GM19193 (cell line): Measurements from ENCODE around the gene HS3ST4.

ENCODE experiments used
- POLR2A ChIP-seq: IDR thresholded peaks from 4 replicates; pipeline ENCODE4 v1.6.1; 2011; ENCODE audit not compliant: insufficient read depth, insufficient read length; ENCODE audit errors: extremely low read depth

Gene HS3ST4

DNA sequence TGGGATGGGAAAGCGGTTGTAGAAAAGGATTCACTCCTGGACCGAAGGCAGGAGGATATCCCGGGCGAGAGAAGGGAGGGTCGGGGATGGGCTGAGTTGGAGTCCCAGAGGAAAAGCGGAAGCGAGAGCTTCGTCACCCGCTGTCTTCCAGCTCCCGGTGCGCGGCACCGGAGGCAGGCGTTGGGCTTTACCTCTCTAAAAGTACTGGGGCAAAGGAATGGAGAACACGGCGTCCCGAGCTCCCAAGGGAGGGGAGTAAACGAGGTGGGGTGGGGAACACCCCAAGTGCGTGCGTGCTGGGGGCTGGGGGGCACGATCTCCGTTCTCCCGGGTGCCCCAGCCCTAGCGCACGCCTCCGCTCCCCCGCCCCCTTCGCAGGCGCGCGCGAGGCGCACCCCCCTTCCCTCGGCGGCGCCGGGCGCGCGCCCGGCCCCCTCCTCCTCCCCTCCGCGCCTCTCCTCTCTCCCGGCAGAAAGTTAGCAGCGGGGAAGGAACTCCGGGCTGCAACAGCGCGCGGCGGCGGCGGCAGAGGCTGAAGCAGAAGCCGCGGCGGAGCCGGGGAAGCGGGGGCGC, at the start of gene HS3ST4:
Gene HS3ST4, plus strand, starts transcription at position 441 of the 573 bp plus-strand sequence.
- no peak for TF ChIP-seq POLR2A

DNA sequence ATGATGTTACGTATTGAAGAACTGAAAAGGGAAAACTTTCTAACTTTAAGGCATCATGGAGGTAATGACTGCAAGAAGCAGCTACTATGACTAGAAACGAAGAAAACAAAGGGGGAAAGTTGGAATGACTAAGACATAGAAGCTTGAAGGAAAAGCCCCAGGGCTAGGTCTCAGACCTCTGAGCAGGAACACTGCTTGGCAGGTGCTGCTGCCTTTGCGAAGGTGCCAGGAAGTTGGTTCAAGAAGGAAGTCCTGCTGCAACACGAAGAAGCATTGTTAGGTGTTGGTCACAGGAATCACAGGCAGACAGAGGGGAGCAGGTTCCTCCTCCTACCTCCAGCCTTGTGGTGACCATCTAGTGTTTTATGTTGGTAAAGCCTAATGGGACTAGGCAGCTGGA, 48.1 kb upstream of the HS3ST4 start:
- no peak for TF ChIP-seq POLR2A

DNA sequence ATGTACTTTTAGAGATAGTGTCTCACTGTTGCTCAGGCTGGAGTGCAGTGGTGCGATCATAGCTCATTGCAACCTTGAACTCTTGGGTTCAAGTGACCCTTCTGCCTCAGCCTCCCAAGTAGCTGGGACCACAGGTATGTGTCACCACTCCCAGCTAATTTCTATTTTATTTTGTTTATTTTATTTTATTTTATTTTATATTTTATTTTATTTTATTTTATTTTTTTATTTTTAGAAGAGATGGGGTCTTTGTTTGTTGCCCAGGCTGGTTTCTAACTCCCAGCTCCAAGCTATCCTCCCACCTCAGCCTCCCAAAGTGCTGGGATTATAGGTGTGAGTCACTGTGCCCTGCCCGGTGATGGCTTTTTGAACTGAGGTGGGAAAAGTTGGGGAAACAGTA, 35.1 kb upstream of the HS3ST4 start:
- no peak for TF ChIP-seq POLR2A

DNA sequence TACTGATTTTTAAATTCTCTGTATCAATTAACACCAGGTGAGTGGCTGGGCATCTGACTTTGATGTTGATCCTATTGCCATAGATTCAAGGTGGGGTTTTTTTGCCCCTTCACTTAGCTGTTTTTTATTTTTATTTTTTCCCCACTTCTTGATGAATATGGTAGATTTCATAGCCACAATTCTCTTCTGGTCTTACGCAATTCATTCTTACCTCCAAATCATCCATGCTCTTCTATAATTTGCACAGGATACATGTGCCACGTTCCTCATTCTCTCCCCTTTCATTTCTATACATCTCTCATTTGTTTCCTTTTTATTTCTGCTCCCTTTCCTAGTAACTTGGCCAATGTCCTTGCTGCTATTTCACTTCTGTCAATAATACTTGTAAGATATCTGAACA, 14.9 kb upstream of the HS3ST4 start:
- TF ChIP-seq POLR2A: no peak

DNA sequence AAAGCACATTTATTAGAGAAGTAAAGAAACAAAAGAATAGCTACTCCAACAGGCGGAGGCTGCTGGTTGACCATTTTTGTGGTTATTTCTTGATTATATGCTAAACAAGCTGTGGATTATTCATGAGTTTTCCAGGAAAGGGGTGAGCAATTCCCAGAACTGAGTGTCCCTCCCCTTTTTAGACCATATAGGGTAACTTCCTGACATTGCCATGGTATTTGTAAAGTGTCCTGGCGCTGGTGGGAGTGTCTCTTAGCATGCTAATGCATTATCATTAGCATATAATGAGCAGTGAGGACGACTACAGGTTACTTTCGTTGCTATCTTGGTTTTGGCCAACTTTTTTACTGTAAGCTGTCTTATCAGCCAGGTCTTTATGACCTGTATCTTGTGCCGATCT, 12.2 kb upstream of the HS3ST4 start:
- TF ChIP-seq POLR2A: no peak

DNA sequence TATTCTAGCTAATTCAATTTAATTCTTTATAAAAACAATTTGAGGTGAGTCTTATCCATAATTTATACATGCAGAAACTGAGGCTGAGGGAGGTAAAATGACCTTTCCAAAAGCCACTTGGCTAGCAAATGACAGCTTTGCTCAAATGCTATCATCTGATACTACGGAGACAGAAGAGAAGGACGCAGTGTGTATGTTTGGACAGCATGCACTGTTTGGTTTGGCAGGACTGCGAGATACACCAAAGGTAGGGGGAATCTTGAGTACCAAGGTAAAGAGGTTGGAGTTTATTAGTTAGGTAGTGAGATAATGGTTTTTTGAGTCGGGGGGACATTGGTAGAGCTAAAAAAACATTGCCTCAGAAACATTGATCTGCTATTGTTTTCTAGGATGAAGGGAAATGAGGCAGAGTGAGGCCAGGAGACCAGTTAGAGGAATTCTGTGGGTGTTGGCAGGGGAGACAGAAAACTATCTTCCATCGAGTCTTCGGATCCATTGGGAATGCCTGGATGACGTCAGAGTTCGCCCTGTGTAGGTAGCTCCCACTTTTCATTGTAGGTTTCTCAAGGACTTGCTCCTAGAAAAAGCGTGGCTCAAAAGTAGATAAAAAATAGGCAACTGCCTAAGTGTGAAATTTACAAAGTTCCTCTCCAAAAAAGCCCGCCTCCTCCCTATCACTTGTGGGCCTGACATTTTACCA, 2.5 kb upstream of the HS3ST4 start:
- TF ChIP-seq POLR2A: no peak

DNA sequence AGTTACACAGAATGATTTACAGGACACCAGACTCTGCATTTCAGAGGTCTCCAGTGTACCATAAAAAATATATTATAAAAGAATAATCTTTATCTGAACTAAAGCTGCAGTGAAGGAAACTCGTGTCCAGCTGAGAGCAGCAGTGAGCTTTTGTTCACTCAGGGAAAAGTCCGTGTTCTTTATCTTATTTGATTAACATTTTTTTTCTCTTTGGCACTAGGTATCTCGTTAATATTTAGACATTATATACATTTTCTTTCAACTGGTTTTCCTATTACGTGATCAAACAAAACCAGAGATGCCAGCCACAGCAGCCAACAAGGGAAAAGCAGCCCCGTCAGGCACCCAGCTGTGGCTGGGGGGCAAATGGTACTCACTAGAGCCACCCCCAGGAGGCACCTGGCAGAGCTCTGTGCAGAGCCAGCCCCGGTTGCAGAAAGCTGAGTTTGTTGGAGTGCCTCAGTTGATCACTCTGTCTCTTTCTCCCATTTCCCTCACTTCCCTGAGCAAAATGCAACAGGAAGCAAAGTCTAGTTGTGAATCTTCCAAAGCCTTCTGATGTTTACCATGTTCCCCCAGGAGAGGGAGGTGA, 1.1 kb upstream of the HS3ST4 start:
- TF ChIP-seq POLR2A: no peak

DNA sequence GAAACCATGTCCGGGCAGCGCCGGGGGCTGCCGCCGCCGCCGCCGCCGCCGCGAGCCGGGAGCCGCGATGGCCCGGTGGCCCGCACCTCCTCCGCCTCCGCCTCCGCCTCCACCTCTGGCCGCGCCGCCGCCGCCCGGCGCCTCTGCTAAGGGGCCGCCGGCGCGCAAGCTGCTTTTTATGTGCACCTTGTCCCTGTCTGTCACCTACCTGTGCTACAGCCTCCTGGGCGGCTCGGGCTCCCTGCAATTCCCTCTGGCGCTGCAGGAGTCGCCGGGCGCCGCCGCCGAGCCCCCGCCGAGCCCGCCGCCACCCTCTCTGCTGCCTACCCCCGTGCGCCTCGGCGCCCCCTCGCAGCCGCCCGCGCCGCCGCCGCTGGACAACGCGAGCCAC, 587 bp downstream of the HS3ST4 start:
- no peak for TF ChIP-seq POLR2A

DNA sequence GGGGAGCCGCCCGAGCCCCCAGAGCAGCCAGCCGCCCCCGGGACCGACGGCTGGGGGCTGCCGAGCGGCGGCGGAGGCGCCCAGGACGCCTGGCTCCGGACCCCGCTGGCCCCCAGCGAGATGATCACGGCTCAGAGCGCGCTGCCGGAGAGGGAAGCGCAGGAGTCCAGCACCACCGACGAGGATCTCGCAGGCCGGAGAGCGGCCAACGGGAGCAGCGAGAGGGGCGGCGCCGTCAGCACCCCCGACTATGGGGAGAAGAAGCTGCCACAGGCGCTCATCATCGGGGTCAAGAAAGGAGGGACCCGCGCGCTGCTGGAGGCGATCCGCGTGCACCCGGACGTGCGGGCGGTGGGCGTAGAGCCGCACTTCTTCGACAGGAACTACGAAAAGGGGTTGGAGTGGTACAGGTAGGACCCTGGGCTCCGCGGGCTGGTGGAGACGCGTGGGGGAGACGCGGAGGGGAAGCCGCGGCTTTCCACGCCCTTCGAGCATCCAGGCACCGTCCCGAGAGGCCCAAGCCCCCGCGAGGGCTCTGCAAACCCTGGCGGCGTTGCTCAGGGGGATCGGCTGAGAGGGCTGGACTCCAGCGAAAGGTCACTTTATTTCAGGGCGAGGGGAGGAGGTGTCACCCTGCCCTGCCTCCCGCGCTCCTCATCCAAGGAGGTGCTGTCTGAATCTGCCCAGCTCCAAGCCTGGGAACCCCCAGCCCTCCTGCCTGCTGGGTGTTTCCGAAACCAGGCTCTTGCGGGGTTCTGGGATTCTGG, 1.2 kb downstream of the HS3ST4 start:
- TF ChIP-seq POLR2A: no peak

DNA sequence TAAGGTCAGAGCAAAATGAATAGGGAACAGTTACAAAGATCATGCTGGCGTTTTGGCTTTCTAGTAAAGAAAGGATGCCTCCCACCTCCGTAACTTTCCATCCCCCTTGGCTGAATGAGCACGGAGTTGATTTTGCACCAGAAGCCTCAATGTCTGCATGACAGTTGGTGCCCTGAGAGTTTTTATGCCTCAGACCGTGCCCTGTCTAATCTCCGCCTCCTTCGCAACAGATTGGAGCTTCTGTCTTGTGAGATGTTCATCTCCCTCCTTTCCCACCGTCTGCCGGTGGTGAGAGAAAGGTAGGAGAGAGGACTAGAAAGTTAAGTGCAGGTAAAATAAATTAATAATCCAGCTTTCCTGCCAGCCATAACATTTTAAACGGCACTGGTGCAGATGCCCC, 1.9 kb downstream of the HS3ST4 start:
- TF ChIP-seq POLR2A: no peak

DNA sequence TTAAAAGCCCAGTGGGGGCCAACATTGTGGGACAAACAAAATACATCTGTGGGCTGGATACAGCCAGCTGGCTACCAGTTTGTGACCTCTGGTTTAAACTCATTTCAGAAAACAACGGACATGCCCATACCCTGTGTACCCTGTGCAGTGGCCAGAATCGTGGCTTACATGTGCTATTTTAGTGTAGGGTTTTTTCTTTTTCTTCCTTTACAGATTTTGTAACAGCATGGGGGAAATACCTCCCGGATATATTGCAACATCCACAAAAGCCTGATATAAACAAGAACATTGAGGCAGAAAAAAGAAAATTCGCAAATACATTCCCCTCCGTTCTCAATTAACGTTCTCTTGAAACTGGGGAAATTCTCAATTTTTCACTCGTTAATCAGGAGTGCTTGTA, 7.3 kb downstream of the HS3ST4 start:
- TF ChIP-seq POLR2A: no peak

DNA sequence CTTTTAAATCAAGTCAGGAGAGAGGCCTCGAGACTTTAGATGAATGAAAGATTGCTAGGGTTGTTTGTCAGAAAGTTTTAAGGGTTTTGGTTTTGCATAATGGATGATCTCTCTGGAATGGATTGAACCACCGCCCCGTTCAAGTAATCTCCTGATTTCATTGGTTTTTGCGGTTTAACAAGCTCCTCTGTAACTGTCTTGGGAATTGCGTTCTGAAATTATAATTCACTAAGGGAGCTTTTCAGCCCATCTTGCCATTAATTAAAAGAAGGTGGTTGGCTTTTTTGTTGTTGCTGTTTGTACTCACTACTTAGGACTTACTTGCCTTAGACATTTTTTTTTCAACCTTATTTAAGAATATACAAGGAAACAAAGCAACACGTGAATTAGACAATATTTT, 8.8 kb downstream of the HS3ST4 start:
- TF ChIP-seq POLR2A: no peak

DNA sequence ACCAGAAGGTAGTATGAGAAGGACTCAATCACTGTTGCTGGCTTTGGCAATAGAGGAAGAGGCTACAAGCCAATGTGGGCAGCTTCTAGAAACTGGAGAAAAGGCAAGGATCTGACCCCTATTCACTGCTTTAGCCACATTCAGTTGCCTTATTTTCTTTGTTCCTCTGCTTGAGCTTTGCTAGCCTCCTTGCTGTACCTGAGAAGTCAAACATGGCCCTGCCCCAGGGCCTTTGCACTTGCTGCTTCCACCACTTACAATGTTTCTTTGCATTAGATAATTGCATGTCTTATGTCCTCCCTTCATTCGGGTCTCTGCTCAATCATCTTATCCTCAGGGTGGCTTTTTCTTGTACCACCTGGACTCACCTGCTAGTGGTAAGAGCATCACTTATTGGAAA, 15.8 kb downstream of the HS3ST4 start:
- TF ChIP-seq POLR2A: no peak

DNA sequence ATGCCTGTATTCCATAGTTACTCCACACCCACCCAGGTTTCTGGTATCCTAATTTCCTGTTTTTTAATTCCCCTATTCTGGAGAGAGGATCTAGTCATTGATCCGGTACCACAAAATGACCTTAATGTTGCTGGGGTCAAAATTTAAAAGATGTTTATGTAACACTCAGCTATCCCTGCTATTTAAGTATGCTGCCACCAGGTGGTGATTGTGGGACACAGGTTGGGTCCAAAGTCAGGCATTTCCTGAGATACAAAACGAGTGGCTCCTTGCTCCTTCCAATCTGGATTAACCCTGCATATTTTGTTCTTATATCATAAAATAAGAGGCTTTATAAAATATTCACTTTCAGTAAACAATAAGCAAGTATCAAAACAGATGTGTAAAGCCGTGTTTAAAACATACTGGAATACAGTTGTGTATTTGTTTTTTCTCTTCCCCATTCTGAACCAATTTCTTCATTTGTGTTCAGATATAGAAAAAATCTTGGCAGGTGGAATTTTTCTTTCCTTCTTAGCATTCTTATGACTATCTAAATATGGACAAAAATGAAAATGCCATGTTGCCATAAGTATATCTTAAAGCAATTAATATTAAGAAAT, 16.3 kb downstream of the HS3ST4 start:
- no peak for TF ChIP-seq POLR2A

DNA sequence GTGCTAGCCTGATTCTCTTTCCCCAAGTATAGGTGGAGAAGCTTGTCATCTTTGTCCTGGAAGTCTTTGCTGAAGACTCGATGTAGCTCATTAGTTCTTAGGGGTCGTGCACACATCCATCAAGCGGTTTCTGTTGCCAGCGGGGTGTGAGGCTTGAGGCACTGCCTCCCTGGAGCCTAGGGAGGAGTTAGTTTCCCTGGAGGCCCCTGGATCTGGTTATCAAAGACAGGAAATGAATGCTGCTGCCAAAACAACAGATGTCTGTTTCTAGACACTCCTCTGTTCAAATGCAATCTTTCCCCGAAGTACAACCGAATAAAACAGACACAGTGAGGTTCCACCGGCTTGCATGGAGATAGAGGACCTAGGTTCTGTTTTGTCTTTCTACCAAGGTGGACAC, 17.5 kb downstream of the HS3ST4 start:
- no peak for TF ChIP-seq POLR2A

DNA sequence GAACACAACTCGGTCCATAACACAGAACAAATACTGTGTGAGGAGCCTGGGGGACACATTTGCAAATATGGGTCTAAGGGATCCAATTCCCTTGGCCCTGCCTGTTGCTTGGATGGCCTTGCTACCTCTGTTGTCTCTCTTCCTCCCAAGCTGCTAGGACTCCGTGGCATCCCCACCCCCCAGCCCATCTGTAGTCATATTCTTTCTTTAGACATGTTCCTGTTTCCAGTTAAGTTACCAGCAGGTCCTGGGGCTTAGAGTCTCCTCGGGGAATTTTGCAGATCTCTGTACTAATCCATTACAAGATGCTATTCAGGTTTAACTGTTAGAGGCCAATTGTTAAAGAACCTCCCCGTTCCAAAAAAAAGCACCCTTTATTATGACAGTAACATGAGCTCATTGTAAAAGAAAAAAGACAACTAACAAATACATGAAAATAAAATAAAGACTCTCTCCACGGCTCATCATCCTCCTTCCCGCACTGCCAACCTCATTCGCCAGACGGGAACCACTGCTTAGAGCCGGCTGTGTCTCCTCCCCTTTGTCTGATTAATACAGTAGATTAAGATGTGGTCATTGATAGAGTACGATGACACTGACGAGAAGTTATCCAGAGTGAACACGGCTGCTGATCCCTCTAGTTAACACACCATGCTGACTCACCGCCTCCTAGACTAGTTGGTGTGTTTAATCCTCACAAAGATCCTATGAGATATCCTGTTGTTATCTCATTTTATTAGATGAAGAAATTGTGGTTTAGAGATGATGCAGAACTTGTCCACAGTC, 22.2 kb downstream of the HS3ST4 start:
- no peak for TF ChIP-seq POLR2A
